Stimulated activated CD4-positive, alpha-beta T cell treated with anti-CD3 and anti-CD28 coated beads, Interleukin-12 subunit alpha, Interleukin-12 subunit beta, amount 100 ng/mL, for 4 hours (primary cell): Measurements from ENCODE around the gene SRL.
"Not testable (repeated sequence)": the region's sequence is repeated elsewhere in the genome, so short reads cannot be mapped to it uniquely, and the experiment has no call there.

ENCODE experiments used
- DNase-seq: peaks from one replicate; pipeline ENCODE4 v3.0.0-alpha.2; 2020

SRL gene

DNA sequence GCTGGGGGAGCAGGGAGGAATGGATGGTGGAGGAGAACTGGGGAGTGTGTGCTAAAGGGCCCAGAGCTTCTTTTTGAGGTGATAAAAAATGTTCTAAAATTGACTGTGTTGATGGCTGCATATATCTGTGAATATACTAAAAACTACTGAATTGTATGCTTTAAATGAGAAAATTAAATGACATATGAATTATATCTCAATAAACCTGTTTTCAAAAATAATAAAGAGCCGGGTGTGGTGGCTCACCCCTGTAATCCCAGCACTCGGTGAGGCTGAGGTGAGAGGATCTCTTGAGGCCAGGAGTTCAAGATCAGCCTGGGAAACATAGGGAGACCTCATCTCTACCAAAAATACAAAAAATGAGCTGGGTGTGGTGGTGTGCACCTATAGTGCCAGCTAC is 16.8 kb downstream of the SRL start:
- no peak for DNase-seq

DNA sequence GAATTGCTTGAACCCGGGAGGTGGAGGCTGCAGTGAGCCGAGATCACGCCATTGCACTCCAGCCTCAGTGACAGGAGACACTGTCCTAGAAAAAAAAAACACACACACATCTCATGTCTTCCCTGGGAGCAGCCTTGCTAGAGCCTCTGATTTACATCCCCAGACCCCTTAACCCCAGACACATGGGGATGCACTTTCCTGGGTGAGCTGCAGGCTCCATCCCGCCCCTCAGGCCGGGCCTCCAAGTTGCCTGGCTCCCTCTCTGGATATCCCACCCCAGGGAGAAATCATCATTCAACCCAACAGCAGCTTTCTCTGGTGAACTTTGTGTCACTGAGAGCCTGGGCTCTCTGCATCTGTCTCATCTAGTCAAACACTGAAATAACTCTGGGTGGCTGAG is 21.5 kb downstream of the SRL start:
- DNase-seq = no peak

DNA sequence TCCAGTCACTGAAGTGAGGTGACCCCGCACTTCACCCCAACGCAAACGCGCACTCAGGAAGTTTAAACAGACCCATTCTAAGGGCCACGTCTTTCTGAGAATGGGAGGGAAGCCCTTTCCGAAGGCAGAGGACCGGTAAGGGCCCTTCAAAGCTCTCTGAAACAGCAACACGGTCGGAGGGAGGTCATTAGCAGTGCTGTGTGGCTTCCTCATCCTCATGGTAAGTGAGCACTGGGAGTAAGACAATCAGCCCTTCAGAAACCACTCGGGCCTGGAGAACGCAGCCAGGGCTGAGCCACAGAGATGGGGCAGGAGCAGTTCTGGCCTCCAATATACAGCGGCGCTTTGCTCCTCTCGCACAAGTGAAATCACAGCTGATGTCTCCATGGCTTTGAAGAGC is 23.7 kb downstream of the SRL start:
- no peak for DNase-seq

DNA sequence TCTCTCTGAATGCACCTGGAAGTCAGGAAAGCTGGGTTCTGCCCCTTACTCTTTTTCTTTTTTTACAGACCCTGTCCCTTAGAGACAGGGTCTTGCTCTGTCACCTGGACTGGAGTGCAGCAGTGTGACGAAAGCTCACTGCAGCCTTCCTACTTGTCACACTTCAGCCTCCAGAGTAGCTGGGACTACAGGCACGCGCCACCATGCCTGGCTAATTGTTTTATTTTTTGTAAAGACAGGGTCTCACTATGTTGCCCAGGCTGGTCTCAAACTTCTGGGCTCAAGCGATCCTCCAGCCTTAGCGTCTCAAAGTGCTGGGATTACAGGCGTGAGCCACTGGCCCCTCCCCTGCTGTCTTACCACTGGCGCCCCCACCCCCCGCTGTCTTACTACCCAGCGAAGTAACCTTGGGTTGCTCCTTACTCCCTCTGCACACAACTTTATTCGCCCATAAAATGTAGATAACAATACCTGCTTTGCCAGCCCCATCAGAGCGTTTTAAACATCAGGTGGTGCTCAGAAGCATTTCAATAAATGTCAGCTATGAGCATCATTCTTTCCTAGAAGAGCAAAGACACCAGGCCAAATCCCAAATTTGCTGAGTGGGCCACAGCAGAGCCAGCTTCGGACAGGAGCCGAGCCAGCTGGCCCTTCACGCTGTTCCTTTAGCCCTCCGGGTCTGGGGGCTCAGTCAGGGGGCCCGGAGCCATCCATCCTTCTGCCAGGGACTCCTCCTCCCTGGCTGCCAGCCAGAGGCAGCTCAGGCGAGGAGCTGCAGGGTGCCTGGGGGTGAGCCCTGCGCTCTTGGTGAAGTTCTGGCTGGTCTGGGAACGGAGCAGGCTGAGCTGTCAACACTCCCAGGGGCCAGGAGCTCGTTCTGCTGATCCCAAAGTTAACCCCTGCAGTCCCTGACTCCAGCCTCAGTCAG is 24.4 kb downstream of the SRL start:
- DNase-seq = no peak

DNA sequence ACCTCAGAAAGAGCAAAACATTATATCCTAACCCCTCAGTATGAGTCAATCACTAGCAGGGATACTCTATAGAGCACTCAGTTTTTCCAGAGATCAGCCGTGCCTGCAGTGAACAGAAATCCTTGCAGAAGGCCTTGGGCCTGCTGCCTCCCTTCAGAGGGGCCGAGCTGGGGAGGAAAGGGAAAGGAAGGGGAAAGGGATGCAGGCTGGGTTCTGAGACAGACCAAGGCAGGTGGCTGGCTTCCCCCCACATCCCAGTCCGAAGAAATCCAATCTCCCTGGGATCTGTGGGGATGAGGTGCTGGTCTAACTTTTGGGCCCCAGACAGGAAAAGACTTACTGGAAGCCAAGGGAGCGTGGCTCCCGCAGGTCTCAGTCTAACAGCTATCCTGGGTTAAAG is 25.3 kb downstream of the SRL start:
- DNase-seq = no peak

DNA sequence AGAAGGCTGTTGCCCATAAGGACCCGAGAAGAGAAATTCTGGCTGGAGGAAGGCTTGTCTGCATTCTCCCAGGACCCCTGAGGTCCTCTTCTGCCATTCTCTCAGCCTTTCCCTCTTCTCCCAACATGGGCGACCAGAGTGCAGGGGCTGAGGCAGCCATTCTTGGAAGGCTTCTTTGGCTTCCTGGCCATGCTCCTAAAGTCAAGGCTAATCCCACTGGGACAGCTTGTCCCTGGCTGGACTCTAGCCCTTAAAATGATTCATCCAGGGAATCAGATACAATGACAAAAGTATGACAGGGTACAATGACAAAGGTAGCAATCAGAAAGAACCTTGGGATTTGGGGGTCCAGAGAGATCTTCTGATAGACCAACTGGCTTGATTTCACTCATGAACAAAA is 26.8 kb downstream of the SRL start:
- no peak for DNase-seq

DNA sequence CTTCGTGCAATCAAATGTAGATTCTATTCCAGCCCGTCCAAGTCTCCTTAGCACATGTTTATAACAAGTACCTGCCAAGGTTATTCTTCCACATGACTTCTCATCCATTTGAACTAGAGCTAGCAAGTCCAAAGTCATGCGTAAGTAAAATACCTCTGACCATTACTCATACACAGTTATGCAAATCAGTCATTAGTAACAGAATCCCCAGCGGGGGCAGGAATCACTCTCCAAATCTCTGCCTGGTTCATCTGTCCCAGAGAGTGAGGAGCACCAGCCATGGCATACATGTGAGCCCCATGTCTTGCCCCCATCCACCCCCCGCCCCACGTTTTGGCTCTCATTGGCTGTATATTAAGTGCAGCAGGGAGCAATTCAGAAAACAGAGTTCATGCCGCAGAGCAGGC is 27.7 kb downstream of the SRL start:
- no peak for DNase-seq

DNA sequence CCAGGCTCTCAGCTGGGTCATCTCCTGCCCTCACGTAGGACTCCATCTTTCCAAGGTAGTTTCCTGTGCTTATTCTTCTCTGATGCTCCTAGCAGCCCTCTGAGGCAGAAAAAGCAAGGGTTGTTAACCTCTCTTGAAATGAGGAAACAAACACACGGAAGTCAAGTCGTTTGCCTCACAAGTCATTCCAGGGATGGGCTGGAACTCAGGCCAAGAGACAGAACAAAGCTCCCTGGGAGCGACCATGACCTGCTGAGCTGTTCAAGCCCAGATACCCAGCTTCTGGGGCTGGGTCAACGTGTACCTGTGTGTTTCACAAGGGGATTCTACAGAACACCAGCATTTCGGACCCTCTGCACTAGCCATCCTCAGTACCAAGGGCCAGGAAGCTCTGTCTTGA is 28.1 kb downstream of the SRL start:
- no peak for DNase-seq

DNA sequence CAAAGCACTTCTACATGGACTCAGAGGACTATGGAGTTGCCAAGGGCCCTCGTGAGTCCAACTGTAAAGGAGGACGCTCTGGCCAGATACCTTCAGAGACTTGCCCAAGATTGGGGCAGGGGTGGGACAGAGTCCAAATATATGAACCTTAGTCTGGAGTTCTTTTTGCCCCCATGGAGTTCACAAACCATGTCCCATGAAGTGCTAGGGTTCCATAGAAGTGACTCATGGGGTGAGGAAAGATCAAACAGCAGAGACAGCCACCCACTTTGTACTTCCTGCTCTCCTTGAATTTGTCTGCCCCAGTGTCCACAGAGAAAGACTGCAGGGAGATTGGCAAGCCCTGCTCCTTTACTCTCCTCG is 29.0 kb downstream of the SRL start:
- DNase-seq = no peak

DNA sequence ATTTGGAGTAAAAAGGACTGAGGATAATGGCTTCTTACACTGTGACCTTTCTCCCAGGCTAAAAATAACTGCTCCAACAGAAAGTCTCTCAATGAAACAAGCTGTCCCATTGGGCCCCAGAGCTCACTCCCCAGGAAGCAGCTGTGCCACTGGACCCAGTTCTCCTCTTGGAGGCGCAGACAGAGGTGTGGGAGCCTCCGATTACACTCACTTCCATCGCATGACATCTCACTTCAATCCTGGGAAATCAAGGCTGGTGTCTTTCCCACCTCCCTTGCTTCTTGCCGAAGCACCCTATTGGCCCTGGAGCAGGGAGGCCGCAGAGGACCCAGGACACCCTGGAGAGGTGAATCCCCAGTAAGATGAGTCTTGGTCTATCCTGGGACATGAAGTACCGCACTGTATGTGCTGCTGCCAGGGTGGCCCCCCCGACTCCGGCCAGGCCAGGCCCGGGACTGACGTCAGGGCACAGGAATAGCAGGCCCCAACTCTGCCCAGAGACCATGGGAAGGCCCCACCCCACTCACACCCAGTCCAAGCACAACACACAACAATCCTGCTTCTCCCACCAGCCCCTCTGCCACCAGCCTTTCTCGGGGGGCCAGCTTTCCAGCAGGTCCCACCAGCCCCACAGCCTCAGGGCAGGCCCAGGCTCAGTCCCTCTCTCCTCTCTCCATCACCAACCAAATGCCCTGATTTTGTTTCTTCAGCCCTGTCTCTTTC is 29.5 kb downstream of the SRL start:
- DNase-seq = no peak

DNA sequence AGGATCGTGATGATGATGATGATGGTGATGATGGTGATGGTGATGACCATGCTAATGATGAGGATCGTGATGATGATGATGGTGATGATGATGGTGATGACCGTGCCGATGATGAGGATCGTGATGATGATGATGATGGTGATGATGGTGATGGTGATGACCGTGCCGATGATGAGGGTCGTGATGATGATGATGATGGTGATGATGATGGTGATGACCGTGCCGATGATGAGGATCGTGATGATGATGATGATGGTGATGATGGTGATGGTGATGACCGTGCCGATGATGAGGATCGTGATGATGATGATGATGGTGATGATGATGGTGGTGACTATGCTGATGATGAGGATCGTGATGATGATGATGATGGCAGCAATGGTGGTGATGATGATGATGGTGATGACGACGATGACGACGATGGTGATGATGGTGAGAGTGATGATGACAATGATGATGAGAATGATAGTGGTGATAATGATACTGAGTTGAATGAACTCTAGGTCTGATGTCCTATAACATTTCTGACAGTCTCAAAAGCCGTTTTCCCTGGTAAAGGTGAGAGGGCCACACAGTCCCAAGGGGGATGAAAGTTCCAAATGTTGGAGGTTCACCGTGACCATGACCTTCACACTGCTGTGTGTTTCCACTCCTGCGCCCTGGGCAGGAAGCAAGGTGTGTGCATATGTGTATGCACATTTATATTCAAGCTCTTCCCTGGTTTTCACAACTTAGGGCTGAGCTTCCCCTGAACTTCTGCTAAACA is 30.3 kb downstream of the SRL start:
- not testable (repeated sequence) for DNase-seq

DNA sequence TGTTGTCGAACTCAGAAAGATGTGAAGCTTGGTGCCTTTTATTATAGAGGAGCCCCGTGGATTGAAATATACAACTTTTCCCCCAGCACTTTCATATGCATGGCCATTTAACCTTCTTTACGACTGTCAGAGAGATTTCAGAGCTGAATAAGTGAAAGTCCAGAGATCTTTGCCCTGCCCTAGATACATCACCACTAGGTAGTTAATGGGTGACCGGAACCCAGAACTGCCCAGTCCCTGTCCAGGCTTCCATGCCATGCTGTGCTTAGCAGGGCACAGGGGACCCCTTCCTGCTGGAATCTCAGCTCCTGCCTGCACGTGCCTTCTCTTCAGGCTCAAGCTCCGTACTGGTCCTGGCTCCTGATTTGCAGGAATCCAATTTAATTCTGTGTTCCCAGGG is 32.2 kb downstream of the SRL start:
- DNase-seq = no peak

DNA sequence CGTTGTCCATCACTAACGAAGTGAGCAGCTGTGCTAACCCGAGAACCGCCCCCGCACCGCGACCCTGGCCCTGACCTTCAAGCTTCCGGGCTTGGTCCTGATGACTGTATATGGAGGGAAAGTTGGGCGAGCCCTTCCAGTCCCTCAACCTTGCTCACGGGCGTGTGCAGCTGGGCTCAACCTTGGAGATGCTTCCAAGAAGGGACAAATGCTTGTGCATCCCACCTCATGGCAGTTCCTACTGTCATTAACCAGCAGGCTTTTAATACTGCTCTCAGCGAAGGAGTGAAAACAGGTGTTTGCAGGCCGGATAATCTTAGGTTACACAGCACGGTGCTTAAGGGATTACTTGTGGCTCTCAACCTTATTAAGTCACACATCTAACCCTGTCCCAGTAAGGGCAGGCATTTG is 33.5 kb downstream of the SRL start:
- no peak for DNase-seq

DNA sequence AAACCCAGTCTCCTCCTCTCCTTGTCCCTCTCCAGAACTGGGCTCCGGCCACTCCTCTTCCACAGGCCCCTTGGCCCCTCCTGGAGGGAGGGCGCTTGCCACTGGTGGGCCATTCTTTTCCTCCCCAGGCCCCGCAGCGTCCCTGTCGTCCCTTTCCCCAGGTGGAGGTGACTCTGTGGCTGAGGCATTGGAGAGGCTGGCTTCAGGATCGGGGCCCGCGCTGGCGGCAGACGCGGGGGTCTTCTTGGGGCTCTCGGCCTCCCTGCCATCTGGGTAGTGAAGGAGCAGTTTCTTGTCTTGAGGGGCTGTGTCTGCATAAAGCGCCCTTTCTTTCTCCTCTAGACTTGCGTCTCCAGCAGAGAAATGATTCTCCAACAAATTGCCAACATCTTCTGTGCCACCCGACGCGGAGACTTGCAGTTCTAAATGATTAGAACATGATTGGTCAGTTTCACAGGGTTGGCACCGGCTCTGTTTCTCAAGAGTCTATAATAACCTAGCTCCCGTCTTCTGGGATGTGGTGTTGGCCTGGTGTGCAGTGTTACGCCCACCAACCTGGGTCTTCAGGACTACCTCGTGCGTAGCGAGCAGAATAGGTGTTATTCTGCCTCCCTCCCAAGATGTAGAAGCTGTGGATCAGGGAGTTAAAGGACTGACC is 34.1 kb downstream of the SRL start:
- DNase-seq = no peak

DNA sequence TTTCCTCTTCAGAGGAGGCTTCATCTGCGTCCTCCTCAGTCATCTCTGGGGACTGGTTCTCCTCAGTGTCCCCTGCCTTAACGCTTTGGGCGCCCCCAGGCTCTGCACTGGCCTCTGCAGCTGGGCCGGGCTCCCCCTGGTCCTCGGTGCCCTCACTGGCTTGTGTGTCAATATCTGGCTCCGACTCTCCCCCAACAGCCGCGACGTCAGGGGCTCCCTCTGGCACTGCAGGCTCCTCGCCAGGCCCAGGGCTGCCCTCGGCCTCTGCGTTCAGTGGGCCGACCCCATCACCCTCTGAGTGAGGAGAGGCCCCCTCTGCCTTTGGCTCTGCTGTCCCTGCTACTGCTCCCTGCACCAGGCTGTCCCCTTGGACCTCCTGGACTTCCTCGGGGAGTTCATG is 34.7 kb downstream of the SRL start:
- no peak for DNase-seq

DNA sequence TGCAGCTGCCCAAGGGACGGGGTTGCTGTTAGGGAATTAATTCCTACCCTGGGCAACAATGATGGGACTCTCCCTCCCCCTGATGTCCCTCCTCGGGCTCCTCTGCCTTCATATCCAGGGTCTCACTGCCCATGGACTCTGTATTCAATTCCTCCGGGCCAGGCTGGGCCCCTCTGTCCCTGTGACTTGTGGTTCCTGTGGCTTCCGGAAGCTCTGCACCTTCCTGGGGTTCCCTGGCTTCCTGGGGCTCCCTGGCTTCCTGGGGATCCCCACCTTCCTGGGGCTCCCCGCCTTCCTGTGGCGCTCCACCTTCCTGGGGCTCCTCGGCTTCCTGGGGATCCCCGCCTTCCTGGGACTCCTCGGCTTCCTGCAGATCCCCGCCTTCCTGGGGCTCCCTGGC is 35.2 kb downstream of the SRL start:
- no peak for DNase-seq

DNA sequence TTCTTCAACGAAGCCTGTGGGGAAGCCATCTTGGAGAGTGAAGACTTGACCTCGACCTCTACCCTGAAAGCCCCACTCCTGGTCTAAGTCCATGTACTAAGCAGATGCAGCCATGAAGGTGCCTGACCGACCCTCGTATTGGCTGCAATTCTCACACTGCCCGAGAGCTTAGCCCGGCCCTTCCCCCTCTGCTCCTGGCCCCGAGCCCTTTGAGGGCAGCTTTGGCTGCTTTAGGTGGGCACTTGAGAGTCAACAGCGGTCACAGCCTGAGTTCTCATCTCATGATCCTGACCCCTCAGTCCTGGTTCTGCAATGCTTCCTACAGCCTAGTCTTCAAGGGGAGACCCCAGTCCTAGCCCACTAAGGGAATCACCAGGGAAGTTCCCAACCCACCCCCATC is 35.9 kb downstream of the SRL start:
- no peak for DNase-seq

DNA sequence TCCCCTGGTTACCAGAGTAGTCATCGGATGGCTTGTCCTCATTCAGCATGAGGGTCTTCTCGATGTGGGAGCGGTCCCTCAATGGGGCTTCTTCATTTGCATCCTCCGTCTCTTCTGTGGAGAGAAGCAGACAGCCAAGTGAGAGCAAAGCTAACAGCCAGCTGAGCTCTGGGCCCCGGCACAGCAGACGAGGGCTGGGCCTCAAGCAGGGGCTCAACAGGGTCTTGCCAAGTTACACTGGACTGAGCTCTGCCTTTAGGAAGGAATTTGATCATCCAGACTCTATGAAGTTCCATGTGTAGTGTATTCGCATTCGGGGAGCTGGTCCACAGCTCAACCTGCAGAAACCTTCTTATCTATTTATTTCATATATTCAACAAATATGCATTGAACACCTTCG is 37.4 kb downstream of the SRL start:
- DNase-seq = no peak

DNA sequence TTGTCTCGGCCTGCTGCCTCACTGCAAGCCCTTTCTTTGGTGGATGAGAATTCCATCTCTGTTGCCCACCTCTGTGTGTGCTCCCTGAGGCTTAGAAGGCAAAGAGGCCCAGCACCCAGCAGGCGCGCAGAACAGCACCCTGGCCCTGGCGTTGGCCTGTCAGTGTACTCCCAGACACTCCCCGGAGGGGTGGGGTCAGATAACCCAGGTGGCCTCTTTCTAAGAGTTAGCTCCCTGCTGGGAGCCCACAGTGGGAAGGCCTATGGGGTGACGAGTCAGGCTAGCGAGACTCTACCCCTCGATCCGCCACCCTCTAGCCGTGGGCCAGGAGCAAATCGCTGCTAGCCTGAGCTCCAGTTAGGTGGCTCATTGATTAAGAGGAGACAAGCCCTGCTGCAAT is 38.1 kb downstream of the SRL start:
- no peak for DNase-seq

DNA sequence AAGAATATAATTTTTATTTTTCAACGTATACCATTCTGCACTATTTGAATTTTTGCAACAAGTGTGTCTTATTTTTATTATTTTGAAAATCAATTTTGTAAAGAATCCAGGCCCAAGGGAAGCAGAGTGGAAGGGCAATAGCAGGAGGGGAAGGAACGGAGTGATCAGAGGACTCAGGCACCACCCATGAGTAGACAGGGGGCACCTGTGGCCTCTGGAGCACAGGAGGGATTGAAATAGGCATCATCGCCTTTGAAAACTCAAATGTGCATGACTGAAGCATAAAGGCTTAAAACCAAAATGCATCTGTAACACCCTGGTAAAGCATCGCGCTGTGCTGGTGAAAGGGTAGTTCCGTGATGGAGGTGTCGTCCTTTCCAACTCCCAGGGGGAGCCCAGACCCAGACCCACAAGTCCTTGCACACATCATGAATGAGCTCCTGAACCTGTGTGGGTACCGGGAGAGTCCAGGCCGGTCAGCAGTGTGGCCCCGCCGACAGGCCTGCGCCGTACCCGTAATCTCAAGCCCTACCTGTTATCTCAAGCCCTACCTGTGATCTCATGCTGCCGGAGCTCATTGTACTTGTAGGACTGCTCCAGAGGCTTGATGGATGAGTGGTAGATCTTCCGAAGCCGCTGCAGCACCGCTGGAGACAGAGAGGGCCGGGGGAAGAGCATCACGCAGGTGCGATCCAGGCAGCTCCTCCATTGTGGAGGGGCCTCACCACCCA is 39.1 kb downstream of the SRL start:
- DNase-seq = no peak

DNA sequence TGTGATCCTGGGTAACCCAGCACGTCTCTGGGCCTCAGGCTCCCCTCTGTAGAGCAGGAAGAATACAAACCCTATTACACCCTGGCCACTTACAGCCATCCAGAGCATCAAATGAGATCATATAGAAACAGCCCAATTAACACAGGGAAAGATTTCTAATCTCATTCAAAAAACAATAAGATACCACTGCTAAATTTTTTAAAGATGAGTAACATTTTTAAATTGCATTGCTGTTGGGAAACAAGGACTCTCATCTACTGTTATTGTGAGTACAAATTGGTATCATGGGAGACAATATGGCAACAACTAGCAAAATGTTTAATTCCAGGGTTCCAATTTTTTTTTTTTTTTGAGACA is 41.1 kb downstream of the SRL start:
- no peak for DNase-seq

DNA sequence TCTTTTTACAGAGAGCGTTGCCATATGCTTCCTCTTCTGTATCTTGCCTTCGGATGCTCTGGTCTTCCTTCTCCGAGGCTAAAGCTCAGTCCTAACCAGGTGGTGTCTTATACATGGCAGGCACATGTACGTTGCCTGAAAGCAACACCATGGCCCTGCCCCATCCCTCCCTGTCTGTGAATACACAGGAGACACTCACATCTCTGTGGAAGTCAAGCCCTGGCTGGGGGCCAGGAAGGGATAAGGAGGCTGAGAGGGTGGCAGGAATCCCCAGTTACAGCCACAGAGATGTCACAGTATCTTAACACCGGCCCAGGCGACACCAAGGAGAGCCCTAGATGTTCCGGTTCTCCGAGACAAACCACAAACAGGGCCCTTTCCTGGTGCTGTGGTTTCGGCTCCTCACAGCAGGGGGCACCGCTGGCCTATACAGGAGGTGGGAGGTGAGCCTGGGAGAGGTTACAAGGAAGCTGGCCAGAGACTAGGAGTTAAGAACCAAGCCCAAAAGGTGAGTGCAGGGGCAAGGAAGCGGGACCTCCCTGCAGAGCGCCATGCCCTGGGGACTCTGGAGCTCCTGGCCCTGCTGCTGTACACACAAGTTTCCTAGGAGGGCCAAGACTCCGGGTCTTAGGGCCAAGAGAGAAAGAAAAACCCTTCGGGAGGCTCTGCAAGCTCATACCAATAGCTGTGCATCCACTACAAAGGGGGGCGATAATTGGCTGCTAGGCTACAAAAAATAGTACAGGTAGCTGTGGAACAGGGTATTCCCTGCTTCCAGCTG is 41.7 kb downstream of the SRL start:
- no peak for DNase-seq
